Measurements from ENCODE around the gene RNF223. TPM values are rescaled to one million over a fixed set of nuclear protein-coding genes. Genes with fewer than 3 reads are reported as not detected.

The RNF223 gene
- total RNA-seq, 1 experiment from 2014 or later, result not detected

DNA sequence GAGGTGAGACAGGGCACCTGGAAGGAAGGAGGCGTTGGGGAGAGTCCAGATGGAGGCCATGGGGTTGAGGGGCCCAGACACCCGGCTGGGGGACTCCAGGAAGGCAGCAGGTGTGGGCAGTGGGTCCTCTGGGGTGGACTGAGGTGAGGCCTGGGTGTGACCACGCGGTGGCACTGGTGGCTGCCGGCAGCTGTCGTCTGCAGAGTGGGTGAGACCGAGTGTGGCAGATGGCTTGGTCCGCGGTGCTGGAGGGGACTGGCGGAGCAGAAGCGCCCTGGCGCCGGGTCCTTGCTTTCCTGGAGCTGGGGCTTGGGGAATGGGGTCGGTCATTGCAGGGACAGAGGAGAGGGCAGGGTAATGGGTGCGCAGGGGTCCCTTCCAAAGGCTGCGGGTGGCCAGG is 41.7 kb downstream of the RNF223 start:
- Mint-ChIP-seq H3K4me1 (peaks cover 10% of the 10 kb centered on the region), H3K9me3 (no peaks in the 10 kb centered on the region), H3K4me3 (peak overlapping the region; percentile 60), H3K27ac (no peak overlapping the region), H3K27me3 (ENCODE audit: low read depth) (peaks cover 24% of the 10 kb centered on the region), H3K36me3 (peaks cover 5% of the 10 kb centered on the region; the same call in 1 of the 2 replicates)
- ATAC-seq, result peak; percentile 2; the same call in 1 of the 2 replicates
- peak; percentile 41 for DNase-seq (ENCODE audit: low spot score)
- ChIA-PET CTCF (interaction anchor here (0.7 to 4.3 kb wide), 20 partner anchors 8 to 259 kb away, joined by 3 to 57 read pairs (median 8); partner anchors contain the start of genes AGRN, HES4, ISG15 and PERM1), POLR2A (interaction anchor here (0.6 to 2.0 kb wide), 2 partner anchors 13 to 266 kb away, joined by 3 to 9 read pairs; partner anchors contain the start of gene AGRN)
- TF ChIP-seq, protein P1, sequence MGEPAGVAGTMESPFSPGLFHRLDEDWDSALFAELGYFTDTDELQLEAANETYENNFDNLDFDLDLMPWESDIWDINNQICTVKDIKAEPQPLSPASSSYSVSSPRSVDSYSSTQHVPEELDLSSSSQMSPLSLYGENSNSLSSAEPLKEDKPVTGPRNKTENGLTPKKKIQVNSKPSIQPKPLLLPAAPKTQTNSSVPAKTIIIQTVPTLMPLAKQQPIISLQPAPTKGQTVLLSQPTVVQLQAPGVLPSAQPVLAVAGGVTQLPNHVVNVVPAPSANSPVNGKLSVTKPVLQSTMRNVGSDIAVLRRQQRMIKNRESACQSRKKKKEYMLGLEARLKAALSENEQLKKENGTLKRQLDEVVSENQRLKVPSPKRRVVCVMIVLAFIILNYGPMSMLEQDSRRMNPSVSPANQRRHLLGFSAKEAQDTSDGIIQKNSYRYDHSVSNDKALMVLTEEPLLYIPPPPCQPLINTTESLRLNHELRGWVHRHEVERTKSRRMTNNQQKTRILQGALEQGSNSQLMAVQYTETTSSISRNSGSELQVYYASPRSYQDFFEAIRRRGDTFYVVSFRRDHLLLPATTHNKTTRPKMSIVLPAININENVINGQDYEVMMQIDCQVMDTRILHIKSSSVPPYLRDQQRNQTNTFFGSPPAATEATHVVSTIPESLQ (CRISPR knock-in tag; IDR thresholded peaks at IDR 0.05), result no peak
- TF ChIP-seq, protein P2, sequence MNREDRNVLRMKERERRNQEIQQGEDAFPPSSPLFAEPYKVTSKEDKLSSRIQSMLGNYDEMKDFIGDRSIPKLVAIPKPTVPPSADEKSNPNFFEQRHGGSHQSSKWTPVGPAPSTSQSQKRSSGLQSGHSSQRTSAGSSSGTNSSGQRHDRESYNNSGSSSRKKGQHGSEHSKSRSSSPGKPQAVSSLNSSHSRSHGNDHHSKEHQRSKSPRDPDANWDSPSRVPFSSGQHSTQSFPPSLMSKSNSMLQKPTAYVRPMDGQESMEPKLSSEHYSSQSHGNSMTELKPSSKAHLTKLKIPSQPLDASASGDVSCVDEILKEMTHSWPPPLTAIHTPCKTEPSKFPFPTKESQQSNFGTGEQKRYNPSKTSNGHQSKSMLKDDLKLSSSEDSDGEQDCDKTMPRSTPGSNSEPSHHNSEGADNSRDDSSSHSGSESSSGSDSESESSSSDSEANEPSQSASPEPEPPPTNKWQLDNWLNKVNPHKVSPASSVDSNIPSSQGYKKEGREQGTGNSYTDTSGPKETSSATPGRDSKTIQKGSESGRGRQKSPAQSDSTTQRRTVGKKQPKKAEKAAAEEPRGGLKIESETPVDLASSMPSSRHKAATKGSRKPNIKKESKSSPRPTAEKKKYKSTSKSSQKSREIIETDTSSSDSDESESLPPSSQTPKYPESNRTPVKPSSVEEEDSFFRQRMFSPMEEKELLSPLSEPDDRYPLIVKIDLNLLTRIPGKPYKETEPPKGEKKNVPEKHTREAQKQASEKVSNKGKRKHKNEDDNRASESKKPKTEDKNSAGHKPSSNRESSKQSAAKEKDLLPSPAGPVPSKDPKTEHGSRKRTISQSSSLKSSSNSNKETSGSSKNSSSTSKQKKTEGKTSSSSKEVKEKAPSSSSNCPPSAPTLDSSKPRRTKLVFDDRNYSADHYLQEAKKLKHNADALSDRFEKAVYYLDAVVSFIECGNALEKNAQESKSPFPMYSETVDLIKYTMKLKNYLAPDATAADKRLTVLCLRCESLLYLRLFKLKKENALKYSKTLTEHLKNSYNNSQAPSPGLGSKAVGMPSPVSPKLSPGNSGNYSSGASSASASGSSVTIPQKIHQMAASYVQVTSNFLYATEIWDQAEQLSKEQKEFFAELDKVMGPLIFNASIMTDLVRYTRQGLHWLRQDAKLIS (CRISPR knock-in tag; IDR thresholded peaks at IDR 0.05; ENCODE audit: borderline replicate concordance), result no peak
- TF ChIP-seq, protein P3, sequence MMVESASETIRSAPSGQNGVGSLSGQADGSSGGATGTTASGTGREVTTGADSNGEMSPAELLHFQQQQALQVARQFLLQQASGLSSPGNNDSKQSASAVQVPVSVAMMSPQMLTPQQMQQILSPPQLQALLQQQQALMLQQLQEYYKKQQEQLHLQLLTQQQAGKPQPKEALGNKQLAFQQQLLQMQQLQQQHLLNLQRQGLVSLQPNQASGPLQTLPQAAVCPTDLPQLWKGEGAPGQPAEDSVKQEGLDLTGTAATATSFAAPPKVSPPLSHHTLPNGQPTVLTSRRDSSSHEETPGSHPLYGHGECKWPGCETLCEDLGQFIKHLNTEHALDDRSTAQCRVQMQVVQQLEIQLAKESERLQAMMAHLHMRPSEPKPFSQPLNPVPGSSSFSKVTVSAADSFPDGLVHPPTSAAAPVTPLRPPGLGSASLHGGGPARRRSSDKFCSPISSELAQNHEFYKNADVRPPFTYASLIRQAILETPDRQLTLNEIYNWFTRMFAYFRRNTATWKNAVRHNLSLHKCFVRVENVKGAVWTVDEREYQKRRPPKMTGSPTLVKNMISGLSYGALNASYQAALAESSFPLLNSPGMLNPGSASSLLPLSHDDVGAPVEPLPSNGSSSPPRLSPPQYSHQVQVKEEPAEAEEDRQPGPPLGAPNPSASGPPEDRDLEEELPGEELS (CRISPR knock-in tag; IDR thresholded peaks at IDR 0.05), result no peak

DNA sequence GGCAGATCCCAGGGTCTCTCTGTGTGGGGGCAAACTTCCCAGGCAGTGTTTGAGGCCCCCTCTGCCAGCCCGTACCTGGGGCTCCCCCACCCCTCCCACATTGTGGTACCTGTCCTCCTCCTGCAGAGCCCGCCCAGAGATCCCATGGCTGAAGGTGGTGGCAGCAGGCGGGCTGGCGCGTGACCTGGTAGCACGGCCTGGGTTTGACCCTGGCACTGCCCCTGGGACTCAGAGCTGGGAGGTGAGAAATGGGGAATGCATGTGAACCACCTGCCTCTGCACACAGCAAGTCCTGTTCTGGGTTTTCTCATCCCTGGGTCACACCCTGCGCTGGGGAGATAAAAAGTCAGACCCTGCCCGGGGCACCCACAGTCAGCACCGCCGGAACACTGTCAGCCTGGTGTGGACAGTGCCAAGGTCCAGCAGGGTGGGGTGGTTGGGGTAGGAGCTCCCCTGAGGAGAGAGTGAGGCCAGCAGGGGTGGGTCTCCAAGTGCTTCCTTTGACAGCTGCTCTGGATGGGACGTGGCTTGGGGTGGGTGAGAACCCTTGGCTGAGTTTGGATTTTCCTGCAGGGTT is 42.4 kb downstream of the RNF223 start:
- Mint-ChIP-seq H3K9me3 (no peaks in the 10 kb centered on the region), H3K36me3 (peaks cover 5% of the 10 kb centered on the region; the same call in 1 of the 2 replicates), H3K27ac (no peak overlapping the region), H3K4me1 (peaks cover 10% of the 10 kb centered on the region), H3K4me3 (peak overlapping the region; percentile 60), H3K27me3 (ENCODE audit: low read depth) (peaks cover 18% of the 10 kb centered on the region)
- ChIA-PET CTCF (interaction anchor here (0.7 to 4.3 kb wide), 11 partner anchors 8 to 316 kb away, joined by 3 to 57 read pairs (median 8); partner anchors contain the start of genes AGRN and ISG15), POLR2A (interaction anchor here (2.0 kb wide), 1 partner anchor 12 kb away, joined by 9 read pairs; the partner anchor contains the start of gene AGRN)
- no peak for DNase-seq (ENCODE audit: low spot score)
- no peak for ATAC-seq
- TF ChIP-seq, protein P4, sequence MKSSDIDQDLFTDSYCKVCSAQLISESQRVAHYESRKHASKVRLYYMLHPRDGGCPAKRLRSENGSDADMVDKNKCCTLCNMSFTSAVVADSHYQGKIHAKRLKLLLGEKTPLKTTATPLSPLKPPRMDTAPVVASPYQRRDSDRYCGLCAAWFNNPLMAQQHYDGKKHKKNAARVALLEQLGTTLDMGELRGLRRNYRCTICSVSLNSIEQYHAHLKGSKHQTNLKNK (CRISPR knock-in tag; IDR thresholded peaks at IDR 0.05), result no peak
- no peak for TF ChIP-seq ZNF671 (CRISPR knock-in tag; IDR thresholded peaks at IDR 0.05)
- TF ChIP-seq, protein P5, sequence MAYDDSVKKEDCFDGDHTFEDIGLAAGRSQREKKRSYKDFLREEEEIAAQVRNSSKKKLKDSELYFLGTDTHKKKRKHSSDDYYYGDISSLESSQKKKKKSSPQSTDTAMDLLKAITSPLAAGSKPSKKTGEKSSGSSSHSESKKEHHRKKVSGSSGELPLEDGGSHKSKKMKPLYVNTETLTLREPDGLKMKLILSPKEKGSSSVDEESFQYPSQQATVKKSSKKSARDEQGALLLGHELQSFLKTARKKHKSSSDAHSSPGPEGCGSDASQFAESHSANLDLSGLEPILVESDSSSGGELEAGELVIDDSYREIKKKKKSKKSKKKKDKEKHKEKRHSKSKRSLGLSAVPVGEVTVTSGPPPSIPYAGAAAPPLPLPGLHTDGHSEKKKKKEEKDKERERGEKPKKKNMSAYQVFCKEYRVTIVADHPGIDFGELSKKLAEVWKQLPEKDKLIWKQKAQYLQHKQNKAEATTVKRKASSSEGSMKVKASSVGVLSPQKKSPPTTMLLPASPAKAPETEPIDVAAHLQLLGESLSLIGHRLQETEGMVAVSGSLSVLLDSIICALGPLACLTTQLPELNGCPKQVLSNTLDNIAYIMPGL (CRISPR knock-in tag; IDR thresholded peaks at IDR 0.05), result no peak
- TF ChIP-seq ZNF138 (CRISPR knock-in tag; conservative IDR thresholded peaks at IDR 0.05), result no peak
- TF ChIP-seq, protein P6, sequence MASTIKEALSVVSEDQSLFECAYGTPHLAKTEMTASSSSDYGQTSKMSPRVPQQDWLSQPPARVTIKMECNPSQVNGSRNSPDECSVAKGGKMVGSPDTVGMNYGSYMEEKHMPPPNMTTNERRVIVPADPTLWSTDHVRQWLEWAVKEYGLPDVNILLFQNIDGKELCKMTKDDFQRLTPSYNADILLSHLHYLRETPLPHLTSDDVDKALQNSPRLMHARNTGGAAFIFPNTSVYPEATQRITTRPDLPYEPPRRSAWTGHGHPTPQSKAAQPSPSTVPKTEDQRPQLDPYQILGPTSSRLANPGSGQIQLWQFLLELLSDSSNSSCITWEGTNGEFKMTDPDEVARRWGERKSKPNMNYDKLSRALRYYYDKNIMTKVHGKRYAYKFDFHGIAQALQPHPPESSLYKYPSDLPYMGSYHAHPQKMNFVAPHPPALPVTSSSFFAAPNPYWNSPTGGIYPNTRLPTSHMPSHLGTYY (CRISPR knock-in tag; IDR thresholded peaks at IDR 0.05), result no peak
- TF ChIP-seq, protein P7, sequence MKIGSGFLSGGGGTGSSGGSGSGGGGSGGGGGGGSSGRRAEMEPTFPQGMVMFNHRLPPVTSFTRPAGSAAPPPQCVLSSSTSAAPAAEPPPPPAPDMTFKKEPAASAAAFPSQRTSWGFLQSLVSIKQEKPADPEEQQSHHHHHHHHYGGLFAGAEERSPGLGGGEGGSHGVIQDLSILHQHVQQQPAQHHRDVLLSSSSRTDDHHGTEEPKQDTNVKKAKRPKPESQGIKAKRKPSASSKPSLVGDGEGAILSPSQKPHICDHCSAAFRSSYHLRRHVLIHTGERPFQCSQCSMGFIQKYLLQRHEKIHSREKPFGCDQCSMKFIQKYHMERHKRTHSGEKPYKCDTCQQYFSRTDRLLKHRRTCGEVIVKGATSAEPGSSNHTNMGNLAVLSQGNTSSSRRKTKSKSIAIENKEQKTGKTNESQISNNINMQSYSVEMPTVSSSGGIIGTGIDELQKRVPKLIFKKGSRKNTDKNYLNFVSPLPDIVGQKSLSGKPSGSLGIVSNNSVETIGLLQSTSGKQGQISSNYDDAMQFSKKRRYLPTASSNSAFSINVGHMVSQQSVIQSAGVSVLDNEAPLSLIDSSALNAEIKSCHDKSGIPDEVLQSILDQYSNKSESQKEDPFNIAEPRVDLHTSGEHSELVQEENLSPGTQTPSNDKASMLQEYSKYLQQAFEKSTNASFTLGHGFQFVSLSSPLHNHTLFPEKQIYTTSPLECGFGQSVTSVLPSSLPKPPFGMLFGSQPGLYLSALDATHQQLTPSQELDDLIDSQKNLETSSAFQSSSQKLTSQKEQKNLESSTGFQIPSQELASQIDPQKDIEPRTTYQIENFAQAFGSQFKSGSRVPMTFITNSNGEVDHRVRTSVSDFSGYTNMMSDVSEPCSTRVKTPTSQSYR (CRISPR knock-in tag; IDR thresholded peaks at IDR 0.05), result no peak
- no peak for TF ChIP-seq ZNF396 (CRISPR knock-in tag; IDR thresholded peaks at IDR 0.05; ENCODE audit: borderline replicate concordance)
- TF ChIP-seq, protein P8, sequence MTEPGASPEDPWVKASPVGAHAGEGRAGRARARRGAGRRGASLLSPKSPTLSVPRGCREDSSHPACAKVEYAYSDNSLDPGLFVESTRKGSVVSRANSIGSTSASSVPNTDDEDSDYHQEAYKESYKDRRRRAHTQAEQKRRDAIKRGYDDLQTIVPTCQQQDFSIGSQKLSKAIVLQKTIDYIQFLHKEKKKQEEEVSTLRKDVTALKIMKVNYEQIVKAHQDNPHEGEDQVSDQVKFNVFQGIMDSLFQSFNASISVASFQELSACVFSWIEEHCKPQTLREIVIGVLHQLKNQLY (CRISPR knock-in tag; IDR thresholded peaks at IDR 0.05), result no peak
- no peak for TF ChIP-seq NFE2L1 (CRISPR knock-in tag; IDR thresholded peaks at IDR 0.05)
- no peak for TF ChIP-seq NR2C2 (CRISPR knock-in tag; IDR thresholded peaks at IDR 0.05)
- TF ChIP-seq RORB (CRISPR knock-in tag; IDR thresholded peaks at IDR 0.05), result no peak
- TF ChIP-seq, protein P9, sequence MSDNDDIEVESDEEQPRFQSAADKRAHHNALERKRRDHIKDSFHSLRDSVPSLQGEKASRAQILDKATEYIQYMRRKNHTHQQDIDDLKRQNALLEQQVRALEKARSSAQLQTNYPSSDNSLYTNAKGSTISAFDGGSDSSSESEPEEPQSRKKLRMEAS (CRISPR knock-in tag; IDR thresholded peaks at IDR 0.05), result no peak
